Neural cell (in vitro differentiated cells): Measurements from ENCODE around the gene MMAB. TPM values are rescaled to one million over a fixed set of nuclear protein-coding genes. Genes with fewer than 3 reads are reported as not detected.

ENCODE experiments used
- H2AFZ ChIP-seq: fragments of 200-600, 300-800 bp; sonication (generic), shearing (Covaris generic); 2 replicates; pipeline ENCODE4 v1.6.0; 2014; ENCODE audit warnings: low read depth, mild to moderate bottlenecking, antibody characterized with exemption, low read length, moderate library complexity
- H3F3A ChIP-seq: fragments of 200-600 bp; shearing (Covaris generic); 2 replicates; pipeline ENCODE4 v1.6.1; 2016; ENCODE audit warnings: mild to moderate bottlenecking, moderate library complexity, mixed read lengths, antibody characterized with exemption, low read length; ENCODE audit not compliant: insufficient read depth, poor library complexity, severe bottlenecking
- H3K27ac ChIP-seq: fragments of 200-600, 300-800 bp; sonication (generic), shearing (Covaris generic); 2 replicates; pipeline ENCODE4 v1.5.1; 2014; ENCODE audit warnings: mild to moderate bottlenecking, low read length, moderate library complexity
- H3K27me3 ChIP-seq: fragments of 300-800, 200-600 bp; sonication (generic), shearing (Covaris generic); 2 replicates; pipeline ENCODE4 v1.6.0; 2014; ENCODE audit warnings: mild to moderate bottlenecking, low read depth, low read length, moderate library complexity; ENCODE audit not compliant: insufficient read depth
- H3K36me3 ChIP-seq: fragments of 300-800, 200-600 bp; sonication (generic), shearing (Covaris generic); 2 replicates; pipeline ENCODE4 v1.5.1; 2014; ENCODE audit warnings: mild to moderate bottlenecking, antibody characterized with exemption, low read length, moderate library complexity; ENCODE audit not compliant: insufficient read depth
- H3K4me2 ChIP-seq: fragments of 300-800, 200-600 bp; sonication (generic), shearing (Covaris generic); 2 replicates; pipeline ENCODE4 v1.6.0; 2014; ENCODE audit warnings: mild to moderate bottlenecking, low read length
- H3K4me3 ChIP-seq: fragments of 300-800, 200-600 bp; sonication (generic), shearing (Covaris generic); 2 replicates; pipeline ENCODE4 v1.5.1; 2014; ENCODE audit warnings: mild to moderate bottlenecking, low read length, moderate library complexity
- H3K79me2 ChIP-seq: fragments of 200-600 bp; shearing (Covaris generic); replicated peaks from 2 replicates; pipeline ENCODE4 v1.6.0; 2014; ENCODE audit warnings: mild to moderate bottlenecking, low read length, moderate library complexity; ENCODE audit not compliant: insufficient read depth
- H3K9ac ChIP-seq: fragments of 300-800, 200-600 bp; sonication (generic), shearing (Covaris generic); 2 replicates; pipeline ENCODE4 v1.6.1; 2016; ENCODE audit warnings: mild to moderate bottlenecking, low read length, mixed read lengths
- H3K9me2 ChIP-seq: fragments of 200-600 bp; shearing (Covaris generic); 2 replicates; pipeline ENCODE4 v1.6.1; 2016; ENCODE audit warnings: mild to moderate bottlenecking, low read length, mixed read lengths; ENCODE audit not compliant: insufficient read depth
- H3K9me3 ChIP-seq: fragments of 200-600, 300-800 bp; sonication (generic), shearing (Covaris generic); 2 replicates; pipeline ENCODE4 v1.6.1; 2016; ENCODE audit warnings: mild to moderate bottlenecking, mixed run types, low read length, moderate library complexity, mixed read lengths
- H4K20me1 ChIP-seq: fragments of 200-600 bp; shearing (Covaris generic); 2 replicates; pipeline ENCODE4 v1.6.1; 2016; ENCODE audit warnings: mild to moderate bottlenecking, mixed run types; ENCODE audit not compliant: insufficient read depth
- CTCF ChIP-seq: fragments of 450-650 bp; IDR thresholded peaks from 2 replicates; pipeline ENCODE4 v1.5.1; 2014; ENCODE audit warnings: antibody characterized with exemption, mild to moderate bottlenecking, moderate library complexity; ENCODE audit not compliant: poor library complexity, severe bottlenecking
- EP300 ChIP-seq: fragments of 450-650 bp; conservative IDR thresholded peaks from 2 replicates; pipeline ENCODE4 v1.6.1; 2014; ENCODE audit warnings: antibody characterized with exemption, mild to moderate bottlenecking, moderate library complexity; ENCODE audit not compliant: poor library complexity, severe bottlenecking
- EZH2 ChIP-seq: fragments of 200-600, 300-800 bp; shearing (Covaris generic), sonication (generic); IDR thresholded peaks from 2 replicates; pipeline ENCODE4 v1.6.1; 2014; ENCODE audit warnings: antibody characterized with exemption, low read length, borderline replicate concordance, mild to moderate bottlenecking; ENCODE audit not compliant: insufficient read depth, poor library complexity, severe bottlenecking
- MXI1 ChIP-seq: fragments of 450-650 bp; conservative IDR thresholded peaks from 2 replicates; pipeline ENCODE4 v1.6.1; 2014; ENCODE audit warnings: antibody characterized with exemption, mild to moderate bottlenecking; ENCODE audit not compliant: poor library complexity, severe bottlenecking
- POLR2AphosphoS5 ChIP-seq: IDR thresholded peaks from 2 replicates; pipeline ENCODE4 v1.6.1; 2012
- RAD21 ChIP-seq: fragments of 450-650 bp; conservative IDR thresholded peaks from 2 replicates; pipeline ENCODE4 v1.6.1; 2014; ENCODE audit warnings: antibody characterized with exemption, mild to moderate bottlenecking, moderate library complexity
- REST ChIP-seq: IDR thresholded peaks from 2 replicates; pipeline ENCODE4 v1.6.1; 2012; ENCODE audit warnings: borderline replicate concordance
- TAF1 ChIP-seq: IDR thresholded peaks from 2 replicates; pipeline ENCODE4 v1.6.1; 2012; ENCODE audit warnings: low read depth
- polyA plus RNA-seq: library from polyadenylated mRNA; depleted of rRNA; stranded (reverse); fragments of >200 nt; gene quantifications from 2 replicates; pipeline ENCODE4 v1.2.3, GENCODE V29; 2014

The MMAB gene
- polyA plus RNA-seq, 1 donor from 2014 or later = 52.6 TPM

GRCh38 chr12:109618082-109618481 is 44.8 kb upstream of the MMAB start:
- TF ChIP-seq CTCF = no peak
- no peak for TF ChIP-seq MXI1
- TF ChIP-seq EP300 = peak; percentile 43
- TF ChIP-seq REST = peak; percentile 76
- no peak for TF ChIP-seq RAD21
- peak; percentile 69 for TF ChIP-seq POLR2AphosphoS5
- peaks cover 4% of the 10 kb centered on the region for H3F3A ChIP-seq
- H3K36me3 ChIP-seq = no peaks in the 10 kb centered on the region
- H3K9me2 ChIP-seq = no peaks in the 10 kb centered on the region
- no peak overlapping the region for H3K4me2 ChIP-seq
- no peaks in the 10 kb centered on the region for H3K79me2 ChIP-seq
- no peak overlapping the region for H3K9ac ChIP-seq
- H2AFZ ChIP-seq = no peak overlapping the region
- H3K4me3 ChIP-seq = peak overlapping the region; percentile 17
- H3K27me3 ChIP-seq = peaks cover 4% of the 10 kb centered on the region
- no peak overlapping the region for H3K27ac ChIP-seq
- H3K9me3 ChIP-seq = no peaks in the 10 kb centered on the region
- no peaks in the 10 kb centered on the region for H4K20me1 ChIP-seq

GRCh38 chr12:109617491-109617890 is 44.2 kb upstream of the MMAB start:
- H4K20me1 ChIP-seq = no peaks in the 10 kb centered on the region
- H3K4me2 ChIP-seq = no peak overlapping the region
- H3K27me3 ChIP-seq = peaks cover 4% of the 10 kb centered on the region
- H2AFZ ChIP-seq = no peak overlapping the region
- no peaks in the 10 kb centered on the region for H3K79me2 ChIP-seq
- H3K36me3 ChIP-seq = no peaks in the 10 kb centered on the region
- H3K27ac ChIP-seq = no peak overlapping the region
- H3K9ac ChIP-seq = no peak overlapping the region
- no peaks in the 10 kb centered on the region for H3K9me3 ChIP-seq
- TF ChIP-seq EP300 = no peak
- TF ChIP-seq RAD21 = no peak
- no peak for TF ChIP-seq TAF1
- no peak for TF ChIP-seq POLR2AphosphoS5
- TF ChIP-seq CTCF = no peak
- no peak for TF ChIP-seq EZH2
- TF ChIP-seq MXI1 = no peak
- TF ChIP-seq REST = no peak
- no peaks in the 10 kb centered on the region for H3K9me2 ChIP-seq
- H3F3A ChIP-seq = peaks cover 4% of the 10 kb centered on the region
- H3K4me3 ChIP-seq = peak overlapping the region; percentile 17
